Trophoblast cell (in vitro differentiated cells and primary cell): ENCODE results near the gene MYH14.

Experiments
- DNase-seq, 2 donors: peaks; one replicate each; pipeline ENCODE4 v3.0.0-alpha.2; 2016
- H2AFZ ChIP-seq: 2 replicates; pipeline ENCODE4 v1.6.1; 2013; ENCODE audit warnings: low read length, moderate library complexity, mild to moderate bottlenecking; ENCODE audit not compliant: insufficient read depth, poor library complexity
- H2AK5ac ChIP-seq: 2 replicates; pipeline ENCODE4 v1.6.1; 2013; ENCODE audit warnings: mild to moderate bottlenecking, low read length
- H2BK120ac ChIP-seq: 2 replicates; pipeline ENCODE4 v1.6.1; 2013; ENCODE audit warnings: low read length, mild to moderate bottlenecking, moderate library complexity; ENCODE audit not compliant: insufficient read depth, poor library complexity
- H2BK12ac ChIP-seq: 2 replicates; pipeline ENCODE4 v1.6.1; 2013; ENCODE audit warnings: mild to moderate bottlenecking, low read length, moderate library complexity
- H2BK5ac ChIP-seq: 2 replicates; pipeline ENCODE4 v1.6.1; 2013; ENCODE audit warnings: low read length, low read depth, moderate library complexity, mild to moderate bottlenecking; ENCODE audit not compliant: poor library complexity
- H3K14ac ChIP-seq: 2 replicates; pipeline ENCODE4 v1.6.1; 2013; ENCODE audit warnings: mild to moderate bottlenecking, low read length
- H3K18ac ChIP-seq: 2 replicates; pipeline ENCODE4 v1.6.1; 2013; ENCODE audit warnings: mild to moderate bottlenecking, low read length
- H3K23ac ChIP-seq: 2 replicates; pipeline ENCODE4 v1.6.1; 2013; ENCODE audit warnings: low read length
- H3K27ac ChIP-seq: 2 replicates; pipeline ENCODE4 v1.5.1; 2013; ENCODE audit warnings: low read depth, mild to moderate bottlenecking, inconsistent platforms, low read length, moderate library complexity
- H3K27me3 ChIP-seq: 2 replicates; pipeline ENCODE4 v1.6.1; 2013; ENCODE audit warnings: inconsistent platforms, mild to moderate bottlenecking, low read length, moderate library complexity; ENCODE audit not compliant: insufficient read depth
- H3K36me3 ChIP-seq, 2 experiments: 1 replicate in 1 of 2; 2 replicates in 1 of 2; pipeline ENCODE4 v1.6.1; 2013; ENCODE audit warnings: low read length in 2 of 2, mild to moderate bottlenecking in 2 of 2, moderate library complexity in 1 of 2; ENCODE audit not compliant: insufficient read depth in 2 of 2, control insufficient read depth in 1 of 2
- H3K4ac ChIP-seq: 2 replicates; pipeline ENCODE4 v1.6.1; 2013; ENCODE audit warnings: low read depth, mild to moderate bottlenecking, low read length, moderate library complexity
- H3K4me1 ChIP-seq, 2 experiments: 1 replicate in 1 of 2; 2 replicates in 1 of 2; pipeline ENCODE4 v1.6.1; 2013; ENCODE audit warnings: low read length in 2 of 2, mild to moderate bottlenecking in 2 of 2, moderate library complexity in 1 of 2; ENCODE audit not compliant: insufficient read depth in 2 of 2, control insufficient read depth in 1 of 2
- H3K4me2 ChIP-seq: 2 replicates; pipeline ENCODE4 v1.6.1; 2013; ENCODE audit warnings: inconsistent platforms, mild to moderate bottlenecking, low read length, moderate library complexity
- H3K4me3 ChIP-seq: 2 replicates; pipeline ENCODE4 v1.5.1; 2013; ENCODE audit warnings: mild to moderate bottlenecking, low read depth, low read length, inconsistent platforms
- H3K79me1 ChIP-seq: one replicate; pipeline ENCODE4 v1.6.1; 2013; ENCODE audit warnings: low read length
- H3K79me2 ChIP-seq: 2 replicates; pipeline ENCODE4 v1.6.1; 2013; ENCODE audit warnings: low read length, mild to moderate bottlenecking; ENCODE audit not compliant: control insufficient read depth, insufficient read depth, poor library complexity
- H3K9ac ChIP-seq: 2 replicates; pipeline ENCODE4 v1.6.1; 2013; ENCODE audit warnings: mild to moderate bottlenecking, low read length
- H3K9me3 ChIP-seq: 2 replicates; pipeline ENCODE4 v1.6.1; 2013; ENCODE audit warnings: low read depth, mild to moderate bottlenecking, control low read depth, inconsistent platforms, low read length; ENCODE audit not compliant: insufficient read depth
- H4K12ac ChIP-seq: 2 replicates; pipeline ENCODE4 v1.6.1; 2013; ENCODE audit warnings: low read depth, mild to moderate bottlenecking, low read length, moderate library complexity
- H4K8ac ChIP-seq: 2 replicates; pipeline ENCODE4 v1.6.1; 2013; ENCODE audit warnings: low read depth, mild to moderate bottlenecking, low read length, moderate library complexity
- H4K91ac ChIP-seq: one replicate; pipeline ENCODE4 v1.6.1; 2013; ENCODE audit warnings: low read depth, mild to moderate bottlenecking, low read length, moderate library complexity
- WGBS: extraction: QIAGEN DNeasy Blood & Tissue Kit; methylation state at CpG from one replicate; pipeline ENCODE4 v1.1.7; 2013; ENCODE audit warnings: missing lambda C conversion rate; ENCODE audit not compliant: insufficient read length, insufficient coverage; ENCODE audit errors: extremely low coverage; 5-methylcytosine and 5-hydroxymethylcytosine counted together

MYH14 gene

DNA sequence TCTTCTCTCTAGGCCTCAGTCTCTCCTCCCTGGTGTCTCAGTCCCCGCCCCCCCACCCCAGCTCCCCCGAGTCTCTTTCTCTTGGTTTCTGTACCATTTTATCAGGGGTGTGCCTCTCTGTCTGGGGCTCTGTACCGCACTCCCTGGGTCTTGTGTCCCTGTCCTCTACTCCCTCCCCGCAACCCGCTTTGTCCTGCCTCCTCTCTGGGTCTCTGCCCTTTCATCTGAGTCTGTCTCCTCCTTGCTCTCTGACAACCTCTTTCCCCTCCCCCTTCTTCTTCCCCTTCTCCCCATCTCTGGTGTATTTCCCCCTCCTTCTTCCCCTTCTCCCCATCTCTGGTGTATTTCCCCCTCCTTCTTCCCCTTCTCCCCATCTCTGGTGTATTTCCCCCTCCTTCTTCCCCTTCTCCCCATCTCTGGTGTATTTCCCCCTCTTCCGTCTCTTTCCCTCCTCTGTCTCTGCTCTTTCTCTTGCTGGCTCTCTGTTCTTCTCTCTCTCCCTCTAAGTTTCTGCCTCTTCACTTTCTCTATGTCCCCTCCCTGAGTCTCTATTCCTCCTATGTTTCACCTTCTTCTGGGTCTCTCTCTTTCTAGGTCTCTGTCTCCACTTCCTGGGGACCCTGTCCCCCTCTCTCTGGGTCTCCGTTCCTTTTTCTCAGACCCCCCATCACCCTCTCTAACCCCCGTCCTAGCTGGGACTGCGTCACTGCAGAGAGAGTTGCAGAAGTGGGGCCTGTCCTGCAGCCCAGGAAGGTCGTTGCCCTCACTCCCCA, 128.0 kb downstream of the MYH14 start:
- Histone ChIP-seq H4K8ac (peak overlapping the region; percentile 82), H4K12ac (peak overlapping the region; percentile 63), H3K9ac (peak overlapping the region; percentile 80), H3K4me1 (peaks cover 16 to 30% of the 10 kb centered on the region in 2 experiments), H3K79me2 (peaks cover 25% of the 10 kb centered on the region), H3K4ac (peak overlapping the region; percentile 87), H3K14ac (peak overlapping the region; percentile 93), H4K91ac (peak overlapping the region; percentile 100), H2AFZ (no peak overlapping the region), H2BK5ac (peak overlapping the region; percentile 99), H3K18ac (peak overlapping the region; percentile 88), H3K4me3 (peak overlapping the region; percentile 66), H3K36me3 (no peaks in the 10 kb centered on the region), H3K79me1 (peaks cover 46% of the 10 kb centered on the region), H3K27ac (peak overlapping the region; percentile 100), H2BK12ac (peak overlapping the region; percentile 65), H3K27me3 (no peaks in the 10 kb centered on the region), H2BK120ac (peak overlapping the region; percentile 84), H3K23ac (no peak overlapping the region), H3K4me2 (peak overlapping the region; percentile 60), H3K9me3 (peaks cover 2% of the 10 kb centered on the region), H2AK5ac (peak overlapping the region; percentile 75)
- no CpG with 5 or more reads among the region's 10 CpGs for WGBS
- DNase-seq, result no peak

- WGBS, result no CpG with 5 or more reads among the region's 2 CpGs
- H2AFZ ChIP-seq, result no peak overlapping the region
- peak overlapping the region; percentile 87 for H3K4ac ChIP-seq
- H2AK5ac ChIP-seq, result peak overlapping the region; percentile 75
- H3K27ac ChIP-seq, result peak overlapping the region; percentile 100
- peaks cover 0 to 2% of the 10 kb centered on the region in 2 experiments for H3K36me3 ChIP-seq
- no peak for DNase-seq
- peak overlapping the region; percentile 60 for H3K4me2 ChIP-seq
- peaks cover 2% of the 10 kb centered on the region for H3K9me3 ChIP-seq
- peak overlapping the region; percentile 93 for H3K14ac ChIP-seq
- H4K91ac ChIP-seq, result peak overlapping the region; percentile 100
- H3K4me1 ChIP-seq, result peaks cover 16 to 29% of the 10 kb centered on the region in 2 experiments
- H4K8ac ChIP-seq, result peak overlapping the region; percentile 82
- H2BK5ac ChIP-seq, result peak overlapping the region; percentile 99
- H3K79me2 ChIP-seq, result peaks cover 25% of the 10 kb centered on the region
- peak overlapping the region; percentile 80 for H3K9ac ChIP-seq
- peaks cover 46% of the 10 kb centered on the region for H3K79me1 ChIP-seq
- peak overlapping the region; percentile 84 for H2BK120ac ChIP-seq
- H3K27me3 ChIP-seq, result no peaks in the 10 kb centered on the region
- peak overlapping the region; percentile 66 for H3K4me3 ChIP-seq
- peak overlapping the region; percentile 88 for H3K18ac ChIP-seq
- H3K23ac ChIP-seq, result no peak overlapping the region
- H2BK12ac ChIP-seq, result peak overlapping the region; percentile 65
- H4K12ac ChIP-seq, result peak overlapping the region; percentile 63
Observed at GRCh38 chr19:50331994-50332243, 128.5 kb downstream of the MYH14 start.

DNA sequence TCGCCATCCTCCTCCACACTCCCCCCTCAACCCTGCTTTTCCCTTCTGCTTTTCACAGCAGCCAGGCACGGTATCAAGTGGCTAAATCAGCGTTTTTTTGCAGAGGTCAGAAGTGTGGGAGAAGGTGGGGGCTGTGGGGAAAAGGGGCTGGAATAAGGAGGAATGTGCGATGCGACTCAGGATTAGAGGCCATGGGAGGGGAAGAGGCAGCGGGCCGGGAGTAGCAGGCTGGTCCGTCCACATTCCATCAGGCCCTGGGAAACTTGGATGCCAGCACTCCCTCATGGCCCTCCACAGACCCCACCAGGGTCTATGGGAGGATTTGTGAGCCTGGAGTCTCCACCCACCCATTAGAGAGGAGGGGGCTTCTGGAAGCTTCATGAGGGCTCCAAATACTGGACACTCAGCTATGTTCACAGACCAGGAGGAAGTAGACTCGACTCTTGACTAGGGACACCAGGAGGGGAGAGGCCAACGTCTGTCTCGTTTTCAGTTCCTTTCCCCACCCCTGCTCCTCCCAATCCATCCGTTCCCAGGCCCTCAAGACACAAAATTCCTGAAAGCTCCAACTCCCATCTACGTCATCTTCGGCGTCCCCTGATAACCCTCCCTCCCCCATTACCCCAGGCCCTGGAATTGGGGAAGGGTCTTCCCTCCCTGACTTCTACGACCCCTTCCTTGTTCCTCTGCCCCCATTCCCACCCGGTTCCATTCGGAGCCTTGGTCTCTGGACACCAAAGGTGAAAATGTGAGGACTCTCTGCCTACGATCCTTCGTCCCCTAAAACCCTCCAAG, 129.0 kb downstream of the MYH14 start:
- H3K36me3 ChIP-seq, result peaks cover 0 to 2% of the 10 kb centered on the region in 2 experiments
- H3K23ac ChIP-seq, result no peak overlapping the region
- peak overlapping the region; percentile 96 for H2AK5ac ChIP-seq
- WGBS, result no CpG with 5 or more reads among the region's 20 CpGs
- peak overlapping the region; percentile 99 for H2BK5ac ChIP-seq
- peak overlapping the region; percentile 60 for H3K4me2 ChIP-seq
- peaks cover 15 to 23% of the 10 kb centered on the region in 2 experiments for H3K4me1 ChIP-seq
- peak overlapping the region; percentile 91 for H3K4ac ChIP-seq
- peak; percentile 89 to 91 for DNase-seq
- H3K9ac ChIP-seq, result peak overlapping the region; percentile 90
- H3K9me3 ChIP-seq, result peaks cover 2% of the 10 kb centered on the region
- H3K4me3 ChIP-seq, result peak overlapping the region; percentile 70
- peak overlapping the region; percentile 84 for H2BK12ac ChIP-seq
- H3K27ac ChIP-seq, result peak overlapping the region; percentile 100
- H3K14ac ChIP-seq, result peak overlapping the region; percentile 97
- H4K12ac ChIP-seq, result peak overlapping the region; percentile 89
- H3K18ac ChIP-seq, result peak overlapping the region; percentile 99
- H2BK120ac ChIP-seq, result peak overlapping the region; percentile 99
- peaks cover 25% of the 10 kb centered on the region for H3K79me2 ChIP-seq
- H2AFZ ChIP-seq, result peak overlapping the region; percentile 79
- H4K91ac ChIP-seq, result peak overlapping the region; percentile 100
- H3K79me1 ChIP-seq, result peaks cover 46% of the 10 kb centered on the region
- peak overlapping the region; percentile 89 for H4K8ac ChIP-seq
- no peaks in the 10 kb centered on the region for H3K27me3 ChIP-seq

- DNase-seq, result peak; percentile 98 to 99
Observed at GRCh38 chr19:50333235-50333736, 129.9 kb downstream of the MYH14 start.

More at GRCh38 chr19:50333235-50333736, 129.9 kb downstream of the MYH14 start:
- Histone ChIP-seq H3K4me2 (peak overlapping the region; percentile 60), H3K9me3 (peaks cover 4% of the 10 kb centered on the region), H3K36me3 (peaks cover under 1 to 5% of the 10 kb centered on the region in 2 experiments), H3K9ac (no peak overlapping the region), H3K14ac (peak overlapping the region; percentile 58), H3K79me2 (peaks cover 20% of the 10 kb centered on the region), H2AK5ac (no peak overlapping the region), H3K27ac (peak overlapping the region; percentile 100), H2BK5ac (peak overlapping the region; percentile 99), H2AFZ (peak overlapping the region; percentile 9), H3K23ac (no peak overlapping the region), H4K8ac (peak overlapping the region; percentile 89), H3K4ac (peak overlapping the region; percentile 91), H3K27me3 (no peaks in the 10 kb centered on the region), H2BK12ac (no peak overlapping the region), H4K91ac (peak overlapping the region; percentile 100), H4K12ac (peak overlapping the region; percentile 7), H3K4me3 (peak overlapping the region; percentile 70), H3K18ac (peak overlapping the region; percentile 12), H3K79me1 (peaks cover 46% of the 10 kb centered on the region), H2BK120ac (peak overlapping the region; percentile 99), H3K4me1 (peaks cover 11 to 19% of the 10 kb centered on the region in 2 experiments)
- no CpG with 5 or more reads among the region's 34 CpGs for WGBS
